ENCODE data around the gene SHISA9. TPM values are rescaled to one million over a fixed set of nuclear protein-coding genes. Genes with fewer than 3 reads are reported as not detected.

The SHISA9 gene
- total RNA-seq, 2 donors from 2014 or later, result 20.5 to 24.0 TPM

DNA sequence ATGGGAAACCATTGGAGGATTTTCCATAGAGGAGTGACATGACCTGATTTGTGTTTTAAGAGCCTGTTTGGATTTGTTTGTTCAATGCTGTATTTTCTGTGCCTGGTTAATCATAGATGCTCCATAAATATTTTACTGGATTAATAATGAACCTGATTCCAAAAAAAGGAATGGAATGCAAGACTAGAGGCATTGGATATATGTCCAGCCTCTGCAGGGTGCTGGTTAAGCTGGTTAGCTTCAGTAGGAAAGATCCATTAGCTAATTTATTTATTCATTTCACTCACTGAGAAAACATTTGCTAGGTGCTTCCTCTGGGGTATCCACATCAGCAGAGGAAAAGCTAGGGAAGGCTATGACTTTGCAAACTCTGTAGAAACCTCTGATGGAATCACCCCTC is 57.7 kb downstream of the SHISA9 start:
- Histone ChIP-seq H3K4me3 (no peak overlapping the region), H3K36me3 (no peaks in the 10 kb centered on the region), H3K9me3 (no peaks in the 10 kb centered on the region), H3K27me3 (replicated peaks; ENCODE audit: insufficient read depth) (no peaks in the 10 kb centered on the region), H3K4me1 (replicated peaks) (no peaks in the 10 kb centered on the region), H3K27ac (no peak overlapping the region)
- TF ChIP-seq POLR2A (IDR thresholded peaks at IDR 0.05) (no peak), POLR2AphosphoS5 (IDR thresholded peaks at IDR 0.05) (no peak), CTCF (IDR thresholded peaks at IDR 0.05) (no peak)
- DNase-seq (ENCODE audit: low spot score), result no peak
- intact Hi-C loops (cut with DNase I), result no loop called here

DNA sequence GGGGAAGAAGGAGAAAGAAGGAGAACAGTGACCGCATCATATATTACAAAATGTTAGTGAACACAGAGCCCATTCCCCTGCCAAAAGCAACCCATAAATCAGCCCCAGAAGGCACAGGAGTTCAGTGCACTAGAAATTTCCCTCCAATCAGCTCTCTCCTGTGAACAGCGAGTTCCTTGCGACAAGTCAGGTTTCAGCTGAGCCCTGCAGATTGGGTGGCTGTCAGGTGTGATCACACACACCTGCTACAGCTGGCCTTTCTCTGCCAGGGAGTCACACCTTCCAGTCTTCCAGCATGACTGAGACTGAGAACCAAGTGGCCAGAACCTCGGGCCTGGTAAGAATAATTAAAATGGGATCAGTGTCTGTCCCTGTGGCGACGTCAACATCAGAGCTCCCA is 60.2 kb downstream of the SHISA9 start:
- intact Hi-C loops (cut with DNase I), result no loop called here
- WGBS, result 75% methylated on average over 6 of the region's 6 CpGs
- TF ChIP-seq POLR2A (IDR thresholded peaks at IDR 0.05), result no peak

DNA sequence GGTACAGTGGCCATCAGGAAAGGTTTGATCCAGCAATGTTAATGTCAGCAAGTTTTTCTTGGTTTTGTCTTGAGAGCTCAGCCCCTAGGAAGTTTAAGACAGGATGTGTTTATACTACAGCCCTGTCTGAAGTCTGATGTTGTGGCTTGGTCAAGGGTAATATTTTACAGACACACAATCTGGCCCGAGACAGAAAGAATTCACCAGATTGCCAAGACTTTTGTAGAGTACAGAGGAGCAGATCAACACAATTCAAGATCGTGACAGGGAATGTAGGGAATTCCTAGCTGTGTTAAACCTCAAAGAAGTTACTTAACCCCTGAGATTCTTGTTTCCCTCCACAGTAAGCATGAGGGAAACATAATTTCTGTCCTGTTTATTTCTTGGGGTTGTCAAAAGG is 63.1 kb downstream of the SHISA9 start:
- Histone ChIP-seq H3K27me3 (replicated peaks; ENCODE audit: insufficient read depth) (no peaks in the 10 kb centered on the region), H3K27ac (no peak overlapping the region), H3K4me1 (replicated peaks) (no peaks in the 10 kb centered on the region), H3K4me3 (no peak overlapping the region), H3K36me3 (no peaks in the 10 kb centered on the region), H3K9me3 (no peaks in the 10 kb centered on the region)
- DNase-seq (ENCODE audit: low spot score), result no peak
- TF ChIP-seq POLR2AphosphoS5 (IDR thresholded peaks at IDR 0.05) (no peak), CTCF (IDR thresholded peaks at IDR 0.05) (no peak), POLR2A (IDR thresholded peaks at IDR 0.05) (no peak)
- intact Hi-C loops (cut with DNase I), result no loop called here
- 35% methylated on average over 2 of the region's 2 CpGs for WGBS

More for the DNA sequence above, 60.2 kb downstream of the SHISA9 start:
- H3K4me3 ChIP-seq, result no peak overlapping the region
- H3K27ac ChIP-seq, result no peak overlapping the region
- DNase-seq (ENCODE audit: low spot score), result no peak
- H3K27me3 ChIP-seq (replicated peaks; ENCODE audit: insufficient read depth), result no peaks in the 10 kb centered on the region
- H3K4me1 ChIP-seq (replicated peaks), result no peaks in the 10 kb centered on the region
- H3K9me3 ChIP-seq, result no peaks in the 10 kb centered on the region
- H3K36me3 ChIP-seq, result no peaks in the 10 kb centered on the region

GRCh38 chr16:12965274-12965804 is 63.9 kb downstream of the SHISA9 start:
- no peak overlapping the region for H3K27ac ChIP-seq
- H3K36me3 ChIP-seq, result no peaks in the 10 kb centered on the region
- intact Hi-C loops (cut with DNase I), result no loop called here
- DNase-seq (ENCODE audit: low spot score), result no peak
- WGBS, result 33% methylated on average over 7 of the region's 7 CpGs
- H3K27me3 ChIP-seq (replicated peaks; ENCODE audit: insufficient read depth), result no peaks in the 10 kb centered on the region
- no peaks in the 10 kb centered on the region for H3K4me1 ChIP-seq (replicated peaks)
- TF ChIP-seq POLR2AphosphoS5 (IDR thresholded peaks at IDR 0.05) (no peak), CTCF (IDR thresholded peaks at IDR 0.05) (no peak), POLR2A (IDR thresholded peaks at IDR 0.05) (no peak)
- H3K9me3 ChIP-seq, result no peaks in the 10 kb centered on the region
- H3K4me3 ChIP-seq, result no peak overlapping the region

- intact Hi-C loops (cut with DNase I), result no loop called here
These were observed 69.8 kb downstream of the SHISA9 start for GRCh38 chr16:12971241-12971640.

More at GRCh38 chr16:12971241-12971640, 69.8 kb downstream of the SHISA9 start:
- H3K4me3 ChIP-seq, result no peak overlapping the region
- H3K27ac ChIP-seq, result no peak overlapping the region
- H3K36me3 ChIP-seq, result no peaks in the 10 kb centered on the region
- no peaks in the 10 kb centered on the region for H3K4me1 ChIP-seq (replicated peaks)
- H3K27me3 ChIP-seq (replicated peaks; ENCODE audit: insufficient read depth), result no peaks in the 10 kb centered on the region
- no peaks in the 10 kb centered on the region for H3K9me3 ChIP-seq
- DNase-seq (ENCODE audit: low spot score), result no peak
- no peak for TF ChIP-seq CTCF (IDR thresholded peaks at IDR 0.05)
- no peak for TF ChIP-seq POLR2AphosphoS5 (IDR thresholded peaks at IDR 0.05)
- no peak for TF ChIP-seq POLR2A (IDR thresholded peaks at IDR 0.05)
- WGBS, result 0% methylated on average over 2 of the region's 2 CpGs

Data from prostate gland (tissue), 2 donors.